Measurements from ENCODE around the gene PIAS4. TPM values are rescaled to one million over a fixed set of nuclear protein-coding genes. Genes with fewer than 3 reads are reported as not detected.
"Not testable (repeated sequence)": the region's sequence is repeated elsewhere in the genome, so short reads cannot be mapped to it uniquely, and the experiment has no call there.

The PIAS4 gene
- total and polyA plus RNA-seq, 5 donors: 9.6 to 13.1 (median 12.3) TPM

GRCh38 chr19:4007836-4008539 lies 452 bp downstream of the PIAS4 start:
- under 1% methylated on average over 55 of the region's 55 CpGs for WGBS
- H3K27ac ChIP-seq (ENCODE audit: low read length): no peak overlapping the region
- intact Hi-C loops (cut with DNase I): loop anchor here in 1 of 4 donors (10.0 kb wide), 1 partner anchor 177 kb away; the partner anchor contains the start of genes ANKRD24 and SIRT6
- peak overlapping the region; percentile 86 for H3K4me3 ChIP-seq (ENCODE audit: low read length)
- DNase-seq (peak in 2 of 3 donors; percentile 72 to 76), ATAC-seq (peak; percentile 1 to 2)
- H3K27me3 ChIP-seq (ENCODE audit: control insufficient read depth, insufficient read depth): no peaks in the 10 kb centered on the region
- peaks cover 11% of the 10 kb centered on the region for H3K4me1 ChIP-seq (ENCODE audit: control insufficient read depth, insufficient read depth, low read length)
- no peaks in the 10 kb centered on the region for H3K9me3 ChIP-seq (ENCODE audit: control insufficient read depth, low read length)

GRCh38 chr19:4009990-4010807 lies 2.7 kb downstream of the PIAS4 start:
- Histone ChIP-seq H3K27me3 (ENCODE audit: control insufficient read depth, insufficient read depth) (no peaks in the 10 kb centered on the region), H3K9me3 (ENCODE audit: control insufficient read depth, low read length) (no peaks in the 10 kb centered on the region), H3K4me3 (ENCODE audit: low read length) (no peak overlapping the region), H3K4me1 (ENCODE audit: control insufficient read depth, insufficient read depth, low read length) (peaks cover 11% of the 10 kb centered on the region), H3K27ac (ENCODE audit: low read length) (no peak overlapping the region)
- ATAC-seq (no peak), DNase-seq (no peak)
- 57% methylated on average over 24 of the region's 24 CpGs for WGBS
- intact Hi-C loops (cut with DNase I): loop anchor here in 1 of 4 donors (10.0 kb wide), 1 partner anchor 175 kb away; the partner anchor contains the start of genes ANKRD24 and SIRT6

- DNase-seq: no peak
- no peak overlapping the region for H3K4me3 ChIP-seq (ENCODE audit: low read length)
These were observed 3.2 kb downstream of the PIAS4 start for GRCh38 chr19:4010808-4011110.

GRCh38 chr19:4011430-4011829 lies 3.9 kb downstream of the PIAS4 start:
- H3K27ac ChIP-seq (ENCODE audit: low read length); DNase-seq; H3K9me3 ChIP-seq (ENCODE audit: control insufficient read depth, low read length); H3K27me3 ChIP-seq (ENCODE audit: control insufficient read depth, insufficient read depth); intact Hi-C loops (cut with DNase I); ATAC-seq; H3K4me3 ChIP-seq (ENCODE audit: low read length): not testable (repeated sequence)
- H3K4me1 ChIP-seq (ENCODE audit: control insufficient read depth, insufficient read depth, low read length): peaks cover 11% of the 10 kb centered on the region
- WGBS: 72% methylated on average over 6 of the region's 6 CpGs

More at GRCh38 chr19:4010808-4011110, 3.2 kb downstream of the PIAS4 start:
- ATAC-seq: no peak
- Histone ChIP-seq H3K27me3 (ENCODE audit: control insufficient read depth, insufficient read depth) (no peaks in the 10 kb centered on the region), H3K9me3 (ENCODE audit: control insufficient read depth, low read length) (no peaks in the 10 kb centered on the region), H3K27ac (ENCODE audit: low read length) (no peak overlapping the region), H3K4me1 (ENCODE audit: control insufficient read depth, insufficient read depth, low read length) (peaks cover 11% of the 10 kb centered on the region)
- intact Hi-C loops (cut with DNase I): no loop called here
- 44% methylated on average over 14 of the region's 14 CpGs for WGBS

- DNase-seq (no peak), ATAC-seq (no peak)
- Histone ChIP-seq H3K4me1 (ENCODE audit: control insufficient read depth, insufficient read depth, low read length) (peaks cover 11% of the 10 kb centered on the region), H3K27ac (ENCODE audit: low read length) (no peak overlapping the region), H3K27me3 (ENCODE audit: control insufficient read depth, insufficient read depth) (no peaks in the 10 kb centered on the region), H3K4me3 (ENCODE audit: low read length) (no peak overlapping the region), H3K9me3 (ENCODE audit: control insufficient read depth, low read length) (no peaks in the 10 kb centered on the region)
- WGBS: 82% methylated on average over 27 of the region's 27 CpGs
- intact Hi-C loops (cut with DNase I): no loop called here
These were observed 4.8 kb downstream of the PIAS4 start for GRCh38 chr19:4012092-4012974.

- Histone ChIP-seq H3K4me1 (ENCODE audit: control insufficient read depth, insufficient read depth, low read length) (peaks cover 11% of the 10 kb centered on the region), H3K27ac (ENCODE audit: low read length) (no peak overlapping the region), H3K4me3 (ENCODE audit: low read length) (no peak overlapping the region), H3K9me3 (ENCODE audit: control insufficient read depth, low read length) (no peaks in the 10 kb centered on the region), H3K27me3 (ENCODE audit: control insufficient read depth, insufficient read depth) (no peaks in the 10 kb centered on the region)
- no peak for DNase-seq
- intact Hi-C loops (cut with DNase I): no loop called here
- no peak for ATAC-seq
- 95% methylated on average over 33 of the region's 33 CpGs for whole genome bisulfite sequencing
These were observed 5.6 kb downstream of the PIAS4 start for GRCh38 chr19:4012975-4013634.

GRCh38 chr19:4013886-4014540 lies 6.5 kb downstream of the PIAS4 start:
- no peak for DNase-seq
- ATAC-seq: no peak
- Histone ChIP-seq H3K27me3 (ENCODE audit: control insufficient read depth, insufficient read depth) (no peaks in the 10 kb centered on the region), H3K9me3 (ENCODE audit: control insufficient read depth, low read length) (no peaks in the 10 kb centered on the region), H3K4me3 (ENCODE audit: low read length) (no peak overlapping the region), H3K27ac (ENCODE audit: low read length) (no peak overlapping the region), H3K4me1 (ENCODE audit: control insufficient read depth, insufficient read depth, low read length) (peaks cover 6% of the 10 kb centered on the region)
- intact Hi-C loops (cut with DNase I): no loop called here
- 88% methylated on average over 20 of the region's 20 CpGs for WGBS

GRCh38 chr19:4014541-4015491 lies 7.3 kb downstream of the PIAS4 start:
- 70% methylated on average over 25 of the region's 25 CpGs for WGBS
- ATAC-seq: peak; percentile 24 to 61
- intact Hi-C loops (cut with DNase I): no loop called here
- no peaks in the 10 kb centered on the region for H3K27me3 ChIP-seq (ENCODE audit: control insufficient read depth, insufficient read depth)
- peak; percentile 46 to 80 (median 66) for DNase-seq
- H3K4me3 ChIP-seq (ENCODE audit: low read length): no peak overlapping the region
- peak overlapping the region; percentile 14 for H3K27ac ChIP-seq (ENCODE audit: low read length)
- peaks cover 2% of the 10 kb centered on the region for H3K4me1 ChIP-seq (ENCODE audit: control insufficient read depth, insufficient read depth, low read length)
- H3K9me3 ChIP-seq (ENCODE audit: control insufficient read depth, low read length): no peaks in the 10 kb centered on the region

GRCh38 chr19:4015705-4016402 lies 8.3 kb downstream of the PIAS4 start:
- DNase-seq (no peak), ATAC-seq (peak; percentile 6 to 28)
- 78% methylated on average over 37 of the region's 37 CpGs for WGBS
- no peaks in the 10 kb centered on the region for H3K27me3 ChIP-seq (ENCODE audit: control insufficient read depth, insufficient read depth)
- no peak overlapping the region for H3K4me3 ChIP-seq (ENCODE audit: low read length)
- peaks cover 2% of the 10 kb centered on the region for H3K4me1 ChIP-seq (ENCODE audit: control insufficient read depth, insufficient read depth, low read length)
- intact Hi-C loops (cut with DNase I): no loop called here
- peak overlapping the region; percentile 3 for H3K27ac ChIP-seq (ENCODE audit: low read length)
- no peaks in the 10 kb centered on the region for H3K9me3 ChIP-seq (ENCODE audit: control insufficient read depth, low read length)

Measured in right cardiac atrium (tissue), 5 donors.